Cortex of kidney (tissue), 1 donor: Measurements from ENCODE around the gene CD300LG.

Source experiments
- DNase-seq: peaks from one replicate; lab custom pipeline; 2025; lab: John Stamatoyannopoulos, UW

Gene CD300LG

DNA sequence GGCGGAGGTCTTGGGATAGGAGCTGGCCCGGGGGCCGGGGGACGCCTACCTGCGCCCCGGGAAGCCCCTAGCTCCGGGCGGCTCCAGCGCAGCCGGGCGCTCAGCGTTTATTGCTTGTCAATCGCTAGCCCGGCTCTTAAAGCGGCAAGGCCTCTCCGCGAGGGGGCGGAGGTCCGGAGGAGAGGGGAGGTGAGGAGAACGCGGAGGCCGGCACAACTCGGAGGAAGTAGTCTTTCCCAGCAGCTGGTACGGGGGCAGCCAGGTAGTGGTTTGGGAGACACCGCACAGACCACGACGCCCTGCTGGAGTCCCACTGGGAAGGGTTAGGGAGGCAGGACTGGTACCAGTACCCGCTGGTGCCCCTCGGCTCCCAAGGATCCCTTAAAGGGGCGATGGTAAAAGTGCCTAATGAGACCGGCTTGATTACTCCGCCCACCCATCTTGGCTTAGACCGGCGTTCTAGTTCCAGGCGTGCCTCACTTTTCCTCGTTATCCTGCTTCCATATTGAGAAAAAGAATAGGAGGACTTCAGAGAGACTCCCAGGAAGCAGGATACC lies 60.5 kb downstream of the CD300LG start, which contains the start of gene MPP2:
TSS of gene MPP2 (minus strand) at position 112 of the 557 bp plus-strand sequence. CDS start 3,076 bp downstream, outside the sequence.
- no peak for DNase-seq

DNA sequence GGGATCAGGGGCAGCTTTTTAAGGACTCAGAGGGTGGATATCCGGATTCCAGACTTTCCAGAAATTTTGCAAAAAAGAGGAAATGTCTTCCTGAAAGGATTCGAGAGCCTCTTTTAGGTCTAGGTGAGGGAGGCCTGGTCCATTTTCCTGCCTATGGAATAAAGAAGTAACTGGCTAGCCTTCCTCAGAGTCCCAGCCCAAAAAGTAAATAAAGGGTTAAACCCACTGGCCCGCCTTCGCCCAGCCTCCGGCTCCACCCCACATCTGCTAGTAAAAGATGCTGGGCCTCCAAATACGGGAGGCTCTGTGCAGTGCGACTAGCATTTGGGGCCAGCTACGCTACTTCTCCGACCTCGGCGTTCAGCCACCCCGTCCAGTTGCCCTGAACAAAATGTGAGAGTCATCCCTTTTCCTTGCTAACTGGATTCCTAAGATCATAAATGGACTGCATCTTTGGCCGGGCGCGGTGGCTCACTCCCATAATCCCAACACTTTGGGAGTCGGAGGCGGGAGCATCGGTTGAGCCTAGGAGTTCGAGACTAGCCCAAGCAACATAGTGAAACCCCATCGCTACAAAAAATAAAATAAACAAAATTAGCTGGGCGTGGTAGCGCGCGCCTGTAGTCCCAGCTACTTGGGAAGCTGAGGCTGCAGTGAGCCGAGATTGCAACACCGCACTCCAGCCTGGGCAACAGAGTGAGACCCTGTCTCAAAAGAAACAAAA lies 61.2 kb downstream of the CD300LG start:
- DNase-seq: no peak

DNA sequence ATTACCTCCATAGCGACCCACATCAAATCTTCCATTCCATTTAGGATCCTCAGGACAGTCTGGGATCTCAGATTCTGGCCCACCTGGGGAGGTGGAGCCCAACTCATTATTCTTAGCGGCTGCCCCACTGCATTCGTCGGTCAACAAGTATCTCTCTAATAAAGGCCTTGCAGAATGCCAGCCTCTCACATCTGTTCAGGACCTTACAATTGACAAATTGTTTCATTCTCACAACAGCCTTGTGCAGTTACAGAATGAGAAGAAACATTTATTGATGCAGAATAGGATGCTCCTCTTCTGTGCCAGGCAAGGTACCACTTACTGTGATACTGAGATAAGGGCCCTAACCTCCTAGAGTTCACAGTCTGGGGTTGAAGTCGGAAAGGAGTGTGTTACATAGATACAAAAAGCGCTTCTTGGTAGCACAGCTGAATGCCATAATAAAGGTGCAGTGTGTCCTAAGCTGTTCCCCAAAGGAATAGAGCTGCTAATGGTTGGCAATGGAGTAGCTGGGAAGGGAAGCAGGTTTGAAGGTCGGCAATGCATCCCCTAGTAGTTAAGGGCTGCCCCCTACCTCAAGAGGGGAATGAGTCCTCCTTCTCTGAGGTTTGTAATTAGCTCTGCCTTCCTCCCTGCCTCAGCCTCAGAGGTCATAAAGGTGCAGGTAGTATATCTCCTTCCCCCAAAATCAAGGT lies 62.7 kb downstream of the CD300LG start:
- DNase-seq: no peak

- DNase-seq: no peak
Measured at GRCh38 chr17:43911904-43912303, 64.9 kb downstream of the CD300LG start.

DNA sequence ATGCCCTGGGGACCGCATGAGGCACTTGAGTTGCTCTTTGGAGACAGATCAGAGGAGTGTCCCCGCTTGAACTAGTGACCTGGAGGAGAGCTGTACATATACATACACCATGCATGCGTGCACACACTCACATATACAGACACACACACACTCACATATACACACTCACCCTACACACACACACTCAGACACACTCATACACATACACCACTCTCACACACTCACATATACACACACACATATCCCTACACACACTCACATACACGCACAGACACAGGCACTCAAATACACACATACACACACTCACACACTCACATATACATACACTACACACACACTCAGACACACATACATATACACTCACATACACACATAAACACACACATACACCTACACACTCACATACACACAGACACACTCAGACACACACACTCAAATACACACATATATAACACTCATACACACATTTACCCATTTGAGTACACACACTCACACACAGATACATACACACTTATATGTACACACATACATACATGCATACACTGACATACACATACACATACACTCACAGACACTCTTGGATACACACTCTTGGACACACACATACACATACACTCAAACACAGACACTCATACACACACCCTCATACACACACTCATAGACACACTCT lies 65.8 kb downstream of the CD300LG start:
- DNase-seq: no peak
